ENCODE measurements around the gene YPEL1. TPM values are rescaled to one million over a fixed set of nuclear protein-coding genes. Genes with fewer than 3 reads are reported as not detected.

YPEL1 gene
- total RNA-seq, 4 donors from 2014 or later: 2.9 to 9.0 (median 4.6) TPM; not detected in 1

DNA sequence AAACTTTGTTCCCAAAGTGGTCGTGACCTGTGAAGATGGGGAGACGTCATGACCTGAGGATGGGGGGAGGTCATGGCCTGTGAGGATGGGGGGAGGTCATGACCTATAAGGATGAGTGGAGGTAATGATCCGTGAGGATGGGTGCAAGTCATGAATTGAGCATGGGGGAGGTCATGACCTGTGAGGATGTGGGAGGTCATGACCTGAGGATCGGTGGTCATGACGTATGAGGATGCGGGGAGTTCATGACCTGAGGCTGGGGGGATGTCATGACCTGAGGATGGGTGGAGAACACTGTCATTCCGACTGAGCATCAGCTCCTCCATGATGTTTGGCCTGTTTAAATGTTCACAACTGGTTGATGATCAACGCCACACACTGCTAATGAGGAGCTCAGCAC is 25.9 kb downstream of the YPEL1 start:
- H3K4me1 ChIP-seq: peaks cover 0 to 18% (median 0%) of the 10 kb centered on the region in 4 donors
- WGBS, 2 donors (ENCODE audit: low coverage in 1 of 2): 66 to 86% methylated on average over 6 to 8 of the region's 8 CpGs
- TF ChIP-seq, protein P1, sequence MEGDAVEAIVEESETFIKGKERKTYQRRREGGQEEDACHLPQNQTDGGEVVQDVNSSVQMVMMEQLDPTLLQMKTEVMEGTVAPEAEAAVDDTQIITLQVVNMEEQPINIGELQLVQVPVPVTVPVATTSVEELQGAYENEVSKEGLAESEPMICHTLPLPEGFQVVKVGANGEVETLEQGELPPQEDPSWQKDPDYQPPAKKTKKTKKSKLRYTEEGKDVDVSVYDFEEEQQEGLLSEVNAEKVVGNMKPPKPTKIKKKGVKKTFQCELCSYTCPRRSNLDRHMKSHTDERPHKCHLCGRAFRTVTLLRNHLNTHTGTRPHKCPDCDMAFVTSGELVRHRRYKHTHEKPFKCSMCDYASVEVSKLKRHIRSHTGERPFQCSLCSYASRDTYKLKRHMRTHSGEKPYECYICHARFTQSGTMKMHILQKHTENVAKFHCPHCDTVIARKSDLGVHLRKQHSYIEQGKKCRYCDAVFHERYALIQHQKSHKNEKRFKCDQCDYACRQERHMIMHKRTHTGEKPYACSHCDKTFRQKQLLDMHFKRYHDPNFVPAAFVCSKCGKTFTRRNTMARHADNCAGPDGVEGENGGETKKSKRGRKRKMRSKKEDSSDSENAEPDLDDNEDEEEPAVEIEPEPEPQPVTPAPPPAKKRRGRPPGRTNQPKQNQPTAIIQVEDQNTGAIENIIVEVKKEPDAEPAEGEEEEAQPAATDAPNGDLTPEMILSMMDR (IDR thresholded peaks at IDR 0.05): no peak
- TF ChIP-seq POLR2AphosphoS5 (IDR thresholded peaks at IDR 0.05): no peak
- TF ChIP-seq EP300 (IDR thresholded peaks at IDR 0.05; ENCODE audit: low read depth): no peak
- TF ChIP-seq POLR2A (IDR thresholded peaks at IDR 0.05): no peak
- H3K27me3 ChIP-seq: no peaks in the 10 kb centered on the region
- no peak overlapping the region for H3K4me3 ChIP-seq
- no peaks in the 10 kb centered on the region for H3K9me3 ChIP-seq
- H3K27ac ChIP-seq: no peak overlapping the region
- H3K36me3 ChIP-seq: no peaks in the 10 kb centered on the region
- in situ Hi-C loops (cut with MboI; ENCODE audit: low pct_ligation_motif_present in 1 of 4, low pct_unique_long_range_greater_than_20kb in 1 of 4, low sequenced_read_pairs in 3 of 4) (loop anchor here (5.0 to 25.0 kb wide), 4 partner anchors 122 to 235 kb away; no protein-coding TSS in a partner anchor), intact Hi-C loops (cut with DNase I; ENCODE audit: low total_unique reads) (loop anchor here (5.0 kb wide), 1 partner anchor 238 kb away; no protein-coding TSS in a partner anchor)
- DNase-seq: no peak

DNA sequence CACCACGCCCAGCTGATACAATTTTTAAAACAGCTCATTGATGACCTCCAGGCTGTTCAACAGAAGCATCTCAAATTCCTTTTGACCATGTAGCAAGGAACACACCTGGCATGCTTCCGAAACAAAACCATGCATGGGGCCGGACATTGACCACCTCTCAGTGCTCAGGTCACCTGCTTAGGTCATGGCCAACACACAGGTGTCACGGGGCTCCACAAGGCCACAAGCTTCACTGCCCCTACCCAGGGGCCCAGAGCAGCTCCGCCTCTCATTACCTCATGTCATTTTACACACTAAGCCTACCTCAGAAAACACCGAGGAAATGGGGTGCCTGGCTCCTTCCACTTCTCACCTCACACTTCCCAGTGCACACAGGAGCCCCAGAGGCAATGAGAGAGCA is 26.6 kb downstream of the YPEL1 start:
- in situ Hi-C loops (cut with MboI; ENCODE audit: low pct_ligation_motif_present in 1 of 4, low pct_unique_long_range_greater_than_20kb in 1 of 4, low sequenced_read_pairs in 3 of 4): loop anchor here in 2 of 4 donors (25.0 kb wide), 2 partner anchors 122 to 228 kb away; no protein-coding TSS in a partner anchor
- 93 to 100% methylated on average over 2 to 6 of the region's 6 CpGs for WGBS, 2 donors (ENCODE audit: low coverage in 1 of 2)

DNA sequence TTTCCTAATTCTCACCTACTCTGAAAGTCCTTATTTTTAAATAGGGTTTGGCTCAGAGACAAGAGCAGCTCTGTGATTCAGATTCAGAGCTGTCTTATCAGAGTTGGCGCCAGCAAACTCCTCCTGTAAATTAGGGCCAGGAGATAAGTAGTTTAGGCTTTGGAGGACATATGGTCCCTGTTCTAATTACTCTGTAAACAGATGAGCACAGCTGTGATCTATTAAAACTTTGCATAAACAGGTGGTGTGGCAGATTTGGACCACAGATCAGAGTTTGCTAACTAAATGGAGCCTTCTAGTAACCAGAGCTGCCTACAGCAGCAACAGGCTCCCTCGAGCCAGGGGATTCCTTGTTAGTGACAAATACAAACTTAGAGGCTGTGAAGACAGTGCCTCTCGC is 27.9 kb downstream of the YPEL1 start:
- Histone ChIP-seq H3K27me3 (no peaks in the 10 kb centered on the region), H3K27ac (no peak overlapping the region), H3K4me3 (no peak overlapping the region), H3K9me3 (no peaks in the 10 kb centered on the region), H3K36me3 (no peaks in the 10 kb centered on the region), H3K4me1 (peaks cover 0 to 11% (median 0%) of the 10 kb centered on the region in 4 donors)
- intact Hi-C loops (cut with DNase I; ENCODE audit: low total_unique reads): loop anchor here (5.0 kb wide), 1 partner anchor 240 kb away; no protein-coding TSS in a partner anchor
- no peak for DNase-seq
- in situ Hi-C loops (cut with MboI; ENCODE audit: low pct_ligation_motif_present in 1 of 4, low pct_unique_long_range_greater_than_20kb in 1 of 4, low sequenced_read_pairs in 3 of 4): loop anchor here in 2 of 4 donors (25.0 kb wide), 2 partner anchors 120 to 230 kb away; no protein-coding TSS in a partner anchor
- TF ChIP-seq, protein P1 (IDR thresholded peaks at IDR 0.05): no peak
- peak in 1 of 3 donors; percentile 42 for TF ChIP-seq POLR2AphosphoS5 (IDR thresholded peaks at IDR 0.05)
- no peak for TF ChIP-seq EP300 (IDR thresholded peaks at IDR 0.05; ENCODE audit: low read depth)
- TF ChIP-seq POLR2A (IDR thresholded peaks at IDR 0.05): no peak
- 60 to 70% methylated on average over 1 to 3 of the region's 3 CpGs for WGBS, 2 donors (ENCODE audit: low coverage in 1 of 2)

More for the DNA sequence above, 26.6 kb downstream of the YPEL1 start:
- TF ChIP-seq, protein P1 (IDR thresholded peaks at IDR 0.05): no peak
- no peak for TF ChIP-seq POLR2A (IDR thresholded peaks at IDR 0.05)
- TF ChIP-seq POLR2AphosphoS5 (IDR thresholded peaks at IDR 0.05): no peak
- no peak for TF ChIP-seq EP300 (IDR thresholded peaks at IDR 0.05; ENCODE audit: low read depth)
- Histone ChIP-seq H3K36me3 (no peaks in the 10 kb centered on the region), H3K27ac (no peak overlapping the region), H3K9me3 (no peaks in the 10 kb centered on the region), H3K4me1 (peaks cover 0 to 18% (median 0%) of the 10 kb centered on the region in 4 donors), H3K27me3 (no peaks in the 10 kb centered on the region), H3K4me3 (no peak overlapping the region)
- intact Hi-C loops (cut with DNase I; ENCODE audit: low total_unique reads): loop anchor here (5.0 kb wide), 1 partner anchor 238 kb away; no protein-coding TSS in a partner anchor
- DNase-seq: no peak

DNA sequence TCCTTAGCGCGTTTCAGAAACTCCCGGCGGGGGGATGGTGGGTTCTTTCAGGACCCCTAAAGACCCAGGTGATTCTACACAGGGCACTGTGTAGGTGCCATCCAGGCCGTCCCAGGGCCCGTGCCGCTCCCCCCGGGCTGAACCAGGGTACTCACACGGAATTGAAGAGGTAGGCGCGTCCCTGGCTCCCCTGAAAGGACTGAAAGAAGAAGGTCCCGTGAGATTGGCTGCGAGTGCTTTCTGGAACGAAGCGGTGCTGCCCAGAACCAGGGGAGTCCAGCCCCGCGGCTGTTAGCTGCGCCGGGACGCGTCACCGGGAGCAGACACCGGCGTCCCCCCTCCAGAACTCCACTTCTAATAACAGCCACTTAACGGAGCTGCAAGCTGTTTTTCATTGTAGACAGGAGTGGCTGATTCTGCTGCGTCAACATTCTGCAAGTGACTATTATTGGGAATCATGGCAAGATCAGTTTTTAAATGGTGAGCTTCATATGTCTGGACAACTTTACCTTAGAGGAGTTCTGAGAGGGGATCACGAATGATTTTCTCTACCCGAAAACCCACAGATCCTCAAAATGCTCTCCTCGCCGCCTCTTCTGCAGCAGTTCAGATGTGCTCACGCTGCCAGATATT is 31.8 kb downstream of the YPEL1 start:
- H3K27ac ChIP-seq: no peak overlapping the region
- intact Hi-C loops (cut with DNase I; ENCODE audit: low total_unique reads): no loop called here
- H3K4me1 ChIP-seq: peaks cover 0 to 11% (median 0%) of the 10 kb centered on the region in 4 donors
- no peak for DNase-seq
- no peaks in the 10 kb centered on the region for H3K36me3 ChIP-seq
- no peaks in the 10 kb centered on the region for H3K9me3 ChIP-seq
- TF ChIP-seq EP300 (IDR thresholded peaks at IDR 0.05; ENCODE audit: low read depth) (no peak), POLR2AphosphoS5 (IDR thresholded peaks at IDR 0.05) (no peak), POLR2A (IDR thresholded peaks at IDR 0.05) (no peak)
- TF ChIP-seq, protein P1 (IDR thresholded peaks at IDR 0.05): no peak
- 90% methylated on average over 31 of the region's 31 CpGs; no CpG with 5 or more reads in 1 of the 2 donors for WGBS, 2 donors (ENCODE audit: low coverage in 1 of 2)
- in situ Hi-C loops (cut with MboI; ENCODE audit: low pct_ligation_motif_present in 1 of 4, low pct_unique_long_range_greater_than_20kb in 1 of 4, low sequenced_read_pairs in 3 of 4): loop anchor here in 3 of 4 donors (5.0 to 25.0 kb wide), 3 partner anchors 51 to 234 kb away; no protein-coding TSS in a partner anchor
- no peak overlapping the region for H3K4me3 ChIP-seq
- no peaks in the 10 kb centered on the region for H3K27me3 ChIP-seq
